GM19025 (cell line): ENCODE data around the gene EFS.
"Not testable (repeated sequence)": the region's sequence is repeated elsewhere in the genome, so short reads cannot be mapped to it uniquely, and the experiment has no call there.

Experiments
- ATAC-seq: cut with Tn5 transposase; IDR thresholded peaks from one replicate; pipeline ENCODE4 v1.9.1; 2021; ENCODE audit warnings: mild to moderate bottlenecking, low read depth, moderate library complexity; ENCODE audit not compliant: unreplicated experiment

The EFS gene

GRCh38 chr14:23365036-23365731, at the start of gene EFS:
Gene EFS (minus strand): TSS chr14:23365172. CDS start chr14:23365025, 147 bp downstream.
- ATAC-seq, result no peak

DNA sequence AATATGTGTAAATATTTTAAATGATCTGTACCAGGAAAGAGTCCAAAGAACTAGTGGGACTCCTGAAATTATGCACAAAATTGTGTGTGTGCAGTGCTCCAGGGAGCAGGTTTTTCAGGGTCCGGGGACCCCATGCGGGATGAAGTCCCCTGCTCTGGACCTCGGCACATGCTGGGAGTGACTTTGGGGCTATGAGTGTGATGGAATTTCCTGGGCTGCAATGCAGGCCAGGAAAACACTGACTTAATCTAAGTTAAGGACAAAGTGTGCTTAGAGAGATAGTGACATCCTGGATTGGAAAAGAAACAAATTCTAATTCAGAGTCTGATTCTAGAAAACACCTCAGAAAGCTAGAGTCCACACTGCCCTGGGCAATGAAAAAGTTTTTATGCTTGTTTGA, 49.3 kb upstream of the EFS start:
- no peak for ATAC-seq

DNA sequence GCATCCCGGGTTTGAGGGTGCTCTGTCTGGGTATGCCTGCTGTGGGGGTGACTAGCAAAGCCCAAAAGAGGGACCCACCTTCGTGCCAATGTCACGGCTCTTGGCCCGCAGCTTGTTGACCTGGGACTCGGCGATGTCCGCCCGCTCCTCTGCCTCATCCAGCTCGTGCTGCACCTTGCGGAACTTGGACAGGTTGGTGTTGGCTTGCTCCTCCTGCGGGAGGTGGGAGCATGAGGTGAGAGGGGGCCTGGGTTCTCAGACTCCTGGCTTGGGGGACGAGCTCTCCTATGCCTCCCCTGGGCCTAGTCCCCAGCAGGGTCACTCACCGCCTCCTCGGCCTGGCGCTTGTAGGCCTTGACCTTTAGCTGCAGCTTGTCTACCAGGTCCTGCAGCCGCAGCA, 48.7 kb upstream of the EFS start:
- ATAC-seq, result no peak

GRCh38 chr14:23411563-23412525, 46.9 kb upstream of the EFS start:
- ATAC-seq, result no peak

GRCh38 chr14:23409966-23410635, 45.1 kb upstream of the EFS start:
- no peak for ATAC-seq

DNA sequence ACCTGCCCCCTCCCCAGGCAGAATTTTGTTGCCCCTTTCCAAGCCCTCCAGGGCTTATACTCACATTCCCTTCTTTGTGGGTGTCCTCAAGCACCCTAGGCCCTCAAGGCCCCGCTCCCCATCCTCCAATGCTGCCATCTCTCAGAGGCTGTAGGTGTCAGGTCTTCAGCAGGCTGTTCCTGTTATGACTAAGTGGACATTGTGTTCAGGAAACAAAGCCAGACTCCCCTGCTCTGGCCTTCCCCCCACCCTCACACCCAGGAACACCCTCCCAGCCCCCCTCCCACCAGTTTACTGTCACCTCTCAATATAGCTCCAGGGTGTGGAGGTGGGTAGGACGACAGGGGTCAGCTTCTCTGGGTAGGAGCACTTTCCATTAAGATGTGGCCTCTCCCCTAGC, 44.5 kb upstream of the EFS start:
- no peak for ATAC-seq

- ATAC-seq, result no peak
Measured at GRCh38 chr14:23408307-23408630, 43.3 kb upstream of the EFS start.

DNA sequence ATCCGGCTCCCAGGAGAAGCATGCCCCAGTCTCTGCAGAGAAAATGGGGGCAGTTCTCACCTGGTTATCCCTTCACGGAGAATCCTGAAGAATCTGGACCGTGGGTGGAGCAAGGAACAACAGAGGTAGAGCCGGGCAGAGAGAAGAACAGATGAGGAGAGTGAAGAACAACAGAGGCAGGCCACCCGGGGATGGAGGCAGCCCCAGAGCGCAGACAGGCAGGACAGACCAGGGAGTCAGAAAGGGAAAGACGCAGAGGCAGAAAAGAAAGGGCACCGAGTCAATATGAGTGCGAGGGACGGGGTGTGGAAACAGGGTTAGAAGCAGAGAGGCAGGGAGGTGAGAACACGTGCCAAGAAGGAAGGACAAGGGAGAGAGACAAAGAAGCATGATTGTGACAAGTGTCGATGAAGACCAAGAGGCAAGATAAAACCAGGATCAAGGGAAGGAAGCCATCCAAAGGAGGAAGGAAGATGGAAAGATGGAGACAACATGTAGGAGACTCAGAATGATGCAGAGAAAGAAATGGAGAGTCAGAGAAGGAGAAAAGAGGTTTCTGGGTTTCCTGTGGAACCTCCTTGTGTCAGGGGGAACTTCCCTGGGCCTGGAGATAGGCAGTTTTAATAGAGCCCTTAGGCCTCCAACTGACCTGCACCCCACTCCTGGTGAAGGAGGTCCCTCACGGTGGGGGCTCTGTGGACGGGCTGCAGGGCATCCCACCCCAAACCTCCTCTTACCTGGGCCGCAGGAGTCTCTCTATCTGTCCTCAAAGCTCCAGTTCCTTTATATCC, 42.7 kb upstream of the EFS start, which contains the start of gene MYH6:
Gene MYH6, minus strand, starts transcription at position 758 of the 791 bp plus-strand sequence. CDS start 1,050 bp downstream, outside the sequence.
- ATAC-seq, result no peak

DNA sequence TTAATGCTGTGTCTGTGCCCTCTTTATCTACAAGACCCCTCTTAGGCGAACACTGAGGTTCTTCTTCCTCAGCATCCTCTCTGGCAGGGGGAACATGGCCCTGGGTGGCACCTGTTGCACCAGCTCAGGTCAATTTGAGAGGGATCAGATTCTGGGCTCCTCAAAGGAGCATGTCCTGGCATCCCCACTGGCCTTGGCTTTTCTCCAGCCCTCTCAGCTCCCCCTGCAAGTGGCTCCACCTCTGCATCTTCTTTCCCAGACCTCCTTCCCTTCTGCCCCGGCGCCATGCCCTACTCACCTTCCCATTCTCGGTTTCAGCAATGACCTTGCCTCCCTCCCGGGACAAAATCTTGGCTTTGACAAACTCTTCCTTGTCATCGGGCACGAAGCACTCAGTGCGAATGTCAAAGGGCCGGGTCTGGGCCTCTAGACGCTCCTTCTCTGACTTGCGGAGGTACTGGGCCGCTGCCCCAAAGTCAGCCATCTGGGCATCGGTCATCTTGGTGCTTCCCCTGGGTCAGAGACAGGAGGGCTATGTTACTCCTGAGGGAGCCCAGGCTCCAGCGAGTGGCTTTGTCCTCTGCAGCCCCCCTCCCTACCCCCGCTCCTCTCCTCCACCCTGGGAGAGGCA, 41.9 kb upstream of the EFS start:
- no peak for ATAC-seq

GRCh38 chr14:23406244-23406643, 41.3 kb upstream of the EFS start:
- ATAC-seq, result no peak

DNA sequence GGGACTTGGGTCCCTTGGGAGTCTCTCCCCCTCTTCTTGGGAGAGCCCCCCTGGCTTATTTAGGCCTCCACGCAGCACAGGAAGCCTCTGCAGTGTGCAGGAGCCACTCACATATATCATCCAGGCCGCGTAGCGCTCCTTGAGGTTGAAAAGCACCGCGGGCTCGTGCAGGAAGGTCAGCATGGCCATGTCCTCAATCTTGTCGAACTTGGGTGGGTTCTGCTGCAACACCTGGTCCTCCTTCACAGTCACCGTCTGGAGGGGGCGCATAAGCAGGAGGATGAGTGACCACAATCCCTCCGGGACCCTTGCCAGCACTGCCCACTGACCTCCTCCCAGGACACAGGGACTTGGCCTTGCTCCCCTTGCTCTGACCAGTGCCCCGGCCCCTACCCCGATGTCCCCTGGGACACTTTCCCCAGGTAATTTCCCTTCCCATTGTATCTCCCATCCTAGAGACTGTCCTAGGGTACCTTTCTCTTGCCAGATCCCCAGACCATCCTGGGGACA, 40.6 kb upstream of the EFS start:
- ATAC-seq, result no peak

- no peak for ATAC-seq
Measured at GRCh38 chr14:23405096-23405495, 40.1 kb upstream of the EFS start.

DNA sequence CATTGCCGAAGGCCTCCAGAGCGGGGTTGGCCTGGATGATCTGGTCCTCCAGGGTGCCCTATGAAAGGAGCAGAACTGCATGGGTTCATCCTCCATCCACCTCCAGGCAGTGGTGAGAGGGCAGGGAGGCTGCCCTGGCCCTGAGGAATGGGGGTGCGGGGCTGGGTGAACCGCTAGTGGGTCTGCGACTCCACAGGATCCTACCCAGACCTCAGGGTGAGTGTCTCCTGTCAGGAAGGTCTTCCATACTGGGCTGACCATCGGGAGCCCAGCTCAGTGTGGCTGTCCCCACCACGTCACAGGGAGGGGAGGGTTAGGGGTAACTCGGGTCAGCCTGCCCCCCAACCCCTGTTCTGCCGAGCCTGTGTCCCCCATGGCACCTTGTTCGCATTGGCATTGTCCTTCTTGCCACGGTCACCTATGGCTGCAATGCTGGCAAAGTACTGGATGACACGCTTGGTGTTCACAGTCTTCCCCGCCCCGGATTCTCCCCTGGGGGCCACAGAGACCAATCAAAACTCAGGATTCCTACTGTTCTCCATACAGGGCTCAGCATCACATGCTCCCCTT, 39.4 kb upstream of the EFS start:
- no peak for ATAC-seq

- ATAC-seq, result no peak
Measured at GRCh38 chr14:23403908-23404307, 38.9 kb upstream of the EFS start.

DNA sequence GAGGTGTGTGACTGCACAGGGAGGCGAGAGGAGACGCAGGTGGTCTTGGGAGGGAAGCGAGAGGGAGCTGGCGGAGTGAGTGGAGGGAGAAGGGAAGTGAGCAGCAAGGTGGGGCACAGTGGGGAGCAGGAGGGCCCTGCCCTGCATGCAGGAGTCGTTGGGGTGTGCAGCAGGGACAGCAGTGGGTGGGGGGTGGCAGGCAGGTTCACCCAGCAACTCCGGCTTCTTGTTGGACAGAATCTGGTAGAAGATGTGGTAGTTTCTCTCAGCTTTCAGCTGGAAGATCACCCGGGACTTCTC, 38.1 kb upstream of the EFS start:
- no peak for ATAC-seq

GRCh38 chr14:23402296-23403138, 37.5 kb upstream of the EFS start:
- ATAC-seq, result no peak

DNA sequence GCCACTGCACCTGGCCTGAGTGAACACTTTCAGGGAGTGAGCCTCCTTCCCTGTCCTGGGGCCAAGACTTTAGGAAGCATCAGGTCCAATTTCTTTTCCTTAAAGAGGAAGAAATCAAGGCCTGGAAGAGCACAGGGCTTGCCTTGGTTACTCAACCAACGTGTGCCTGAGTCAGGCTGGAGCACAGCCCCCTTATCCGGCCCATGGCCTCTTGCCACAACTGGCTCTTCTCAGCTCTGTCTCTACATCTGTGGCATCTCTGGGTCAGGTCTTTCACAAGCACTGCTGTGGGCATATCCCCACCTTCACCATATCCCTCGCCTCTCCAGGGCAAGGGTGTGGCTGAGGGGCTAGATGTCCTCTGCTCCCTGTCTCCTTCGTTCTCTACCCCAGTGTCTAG, 36.3 kb upstream of the EFS start:
- ATAC-seq, result no peak

DNA sequence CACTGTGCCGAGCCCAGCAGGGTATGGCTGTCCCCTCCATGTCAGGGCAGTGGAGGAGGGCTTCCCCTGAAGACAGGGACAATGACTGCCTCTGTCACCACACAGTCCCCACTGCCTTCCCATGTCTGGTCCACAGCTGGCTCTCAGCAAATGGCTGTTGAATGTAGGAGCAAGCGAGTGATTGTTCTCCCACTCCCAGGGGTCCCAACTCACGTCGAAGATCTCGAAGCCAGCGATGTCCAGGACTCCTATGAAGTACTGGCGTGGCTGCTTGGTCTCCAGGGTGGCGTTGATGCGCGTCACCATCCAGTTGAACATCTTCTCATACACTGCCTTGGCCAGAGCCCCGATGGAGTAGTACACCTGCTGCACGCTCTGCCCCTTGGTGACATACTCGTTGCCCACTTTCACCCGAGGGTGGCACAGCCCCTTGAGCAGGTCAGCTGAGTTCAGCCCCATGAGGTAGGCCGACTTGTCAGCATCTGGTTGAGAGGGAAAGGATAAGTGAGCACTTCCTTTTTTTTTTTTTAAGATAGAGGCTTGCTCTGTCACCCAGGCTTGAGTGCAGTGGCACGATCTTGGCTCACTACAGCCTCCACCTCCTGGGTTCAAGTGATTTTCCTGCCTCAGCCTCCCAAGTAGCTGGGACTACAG, 35.7 kb upstream of the EFS start:
- not testable (repeated sequence) for ATAC-seq
